NCI-H1105 treated with DMSO at 0.1 percent for 48 hours (cell line): ENCODE measurements around the gene ZNF385D.

Experiments used
- DNase-seq: peaks from one replicate; lab custom pipeline; 2025; lab: John Stamatoyannopoulos, UW

The ZNF385D gene

GRCh38 chr3:21747966-21748555 lies 2.9 kb downstream of the ZNF385D start:
- DNase-seq: no peak

GRCh38 chr3:21747376-21747775 lies 3.6 kb downstream of the ZNF385D start:
- DNase-seq: no peak

- no peak for DNase-seq
Measured at GRCh38 chr3:21745966-21746365, 5.0 kb downstream of the ZNF385D start.

GRCh38 chr3:21744793-21745192 lies 6.2 kb downstream of the ZNF385D start:
- DNase-seq: no peak

GRCh38 chr3:21738935-21739702 lies 11.9 kb downstream of the ZNF385D start:
- no peak for DNase-seq

GRCh38 chr3:21738283-21738682 lies 12.7 kb downstream of the ZNF385D start:
- DNase-seq: no peak

- no peak for DNase-seq
Measured at GRCh38 chr3:21734746-21735145, 16.3 kb downstream of the ZNF385D start.

GRCh38 chr3:21729888-21730459 lies 21.0 kb downstream of the ZNF385D start:
- no peak for DNase-seq

- DNase-seq: no peak
Measured at GRCh38 chr3:21729331-21729730, 21.7 kb downstream of the ZNF385D start.

- no peak for DNase-seq
Measured at GRCh38 chr3:21722768-21723167, 28.2 kb downstream of the ZNF385D start.

GRCh38 chr3:21722301-21722700 lies 28.7 kb downstream of the ZNF385D start:
- no peak for DNase-seq

GRCh38 chr3:21718943-21719591 lies 31.9 kb downstream of the ZNF385D start:
- no peak for DNase-seq

- no peak for DNase-seq
Measured at GRCh38 chr3:21718161-21718765, 32.7 kb downstream of the ZNF385D start.

GRCh38 chr3:21715662-21716061 lies 35.3 kb downstream of the ZNF385D start:
- no peak for DNase-seq

GRCh38 chr3:21705769-21706168 lies 45.2 kb downstream of the ZNF385D start:
- DNase-seq: no peak

GRCh38 chr3:21704796-21705195 lies 46.2 kb downstream of the ZNF385D start:
- no peak for DNase-seq

- no peak for DNase-seq
Measured at GRCh38 chr3:21703291-21703690, 47.7 kb downstream of the ZNF385D start.

- DNase-seq: no peak
Measured at GRCh38 chr3:21697707-21698106, 53.3 kb downstream of the ZNF385D start.

GRCh38 chr3:21694506-21694905 lies 56.5 kb downstream of the ZNF385D start:
- DNase-seq: no peak

GRCh38 chr3:21691036-21691435 lies 60.0 kb downstream of the ZNF385D start:
- DNase-seq: no peak

- no peak for DNase-seq
Measured at GRCh38 chr3:21682206-21682605, 68.8 kb downstream of the ZNF385D start.

GRCh38 chr3:21673393-21673792 lies 77.6 kb downstream of the ZNF385D start:
- no peak for DNase-seq

GRCh38 chr3:21672303-21672702 lies 78.7 kb downstream of the ZNF385D start:
- no peak for DNase-seq
